Ishikawa (cell line): ENCODE measurements around the gene CYP2J2.

Experiments
- CEBPB ChIP-seq: IDR thresholded peaks from 2 replicates; pipeline ENCODE4 v1.6.1; 2012
- YY1 ChIP-seq: IDR thresholded peaks from 2 replicates; pipeline ENCODE4 v1.6.1; 2012; ENCODE audit warnings: low read depth
- TF ChIP-seq, protein P1 (sequence below): IDR thresholded peaks from 2 replicates; pipeline ENCODE4 v1.6.1; 2012; ENCODE audit warnings: low read depth, mild to moderate bottlenecking
- TF ChIP-seq, protein P2 (sequence below): IDR thresholded peaks from 2 replicates; pipeline ENCODE4 v1.6.1; 2012

DNA sequence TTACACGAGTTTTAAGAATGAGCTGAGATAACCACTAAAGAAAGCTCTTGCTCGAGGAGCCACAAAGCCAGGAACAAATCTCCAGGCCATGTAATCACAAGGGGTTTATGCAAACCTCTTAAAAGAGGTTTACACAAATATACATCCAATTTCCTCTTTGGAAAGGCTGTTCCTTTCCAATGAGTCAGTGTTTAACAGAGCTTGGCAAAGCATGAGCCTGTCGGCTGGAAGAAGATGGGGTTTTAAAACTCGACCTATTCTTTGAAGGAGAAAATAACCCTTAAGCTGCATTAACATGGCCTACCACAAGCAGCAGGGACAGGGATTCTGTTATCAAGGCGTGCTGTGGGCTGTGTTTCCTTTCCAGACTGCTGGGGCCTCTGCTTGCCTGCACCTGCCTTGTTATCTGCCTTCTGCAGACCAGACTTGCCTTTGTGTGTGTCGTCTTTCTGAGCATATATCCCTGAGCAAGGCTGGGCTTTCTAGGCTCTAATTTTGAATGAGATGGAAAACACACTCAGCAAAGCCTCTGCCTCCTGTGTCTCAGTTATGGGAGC lies 40.6 kb upstream of the CYP2J2 start:
- TF ChIP-seq, protein P1, sequence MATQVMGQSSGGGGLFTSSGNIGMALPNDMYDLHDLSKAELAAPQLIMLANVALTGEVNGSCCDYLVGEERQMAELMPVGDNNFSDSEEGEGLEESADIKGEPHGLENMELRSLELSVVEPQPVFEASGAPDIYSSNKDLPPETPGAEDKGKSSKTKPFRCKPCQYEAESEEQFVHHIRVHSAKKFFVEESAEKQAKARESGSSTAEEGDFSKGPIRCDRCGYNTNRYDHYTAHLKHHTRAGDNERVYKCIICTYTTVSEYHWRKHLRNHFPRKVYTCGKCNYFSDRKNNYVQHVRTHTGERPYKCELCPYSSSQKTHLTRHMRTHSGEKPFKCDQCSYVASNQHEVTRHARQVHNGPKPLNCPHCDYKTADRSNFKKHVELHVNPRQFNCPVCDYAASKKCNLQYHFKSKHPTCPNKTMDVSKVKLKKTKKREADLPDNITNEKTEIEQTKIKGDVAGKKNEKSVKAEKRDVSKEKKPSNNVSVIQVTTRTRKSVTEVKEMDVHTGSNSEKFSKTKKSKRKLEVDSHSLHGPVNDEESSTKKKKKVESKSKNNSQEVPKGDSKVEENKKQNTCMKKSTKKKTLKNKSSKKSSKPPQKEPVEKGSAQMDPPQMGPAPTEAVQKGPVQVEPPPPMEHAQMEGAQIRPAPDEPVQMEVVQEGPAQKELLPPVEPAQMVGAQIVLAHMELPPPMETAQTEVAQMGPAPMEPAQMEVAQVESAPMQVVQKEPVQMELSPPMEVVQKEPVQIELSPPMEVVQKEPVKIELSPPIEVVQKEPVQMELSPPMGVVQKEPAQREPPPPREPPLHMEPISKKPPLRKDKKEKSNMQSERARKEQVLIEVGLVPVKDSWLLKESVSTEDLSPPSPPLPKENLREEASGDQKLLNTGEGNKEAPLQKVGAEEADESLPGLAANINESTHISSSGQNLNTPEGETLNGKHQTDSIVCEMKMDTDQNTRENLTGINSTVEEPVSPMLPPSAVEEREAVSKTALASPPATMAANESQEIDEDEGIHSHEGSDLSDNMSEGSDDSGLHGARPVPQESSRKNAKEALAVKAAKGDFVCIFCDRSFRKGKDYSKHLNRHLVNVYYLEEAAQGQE = no peak
- TF ChIP-seq, protein P2, sequence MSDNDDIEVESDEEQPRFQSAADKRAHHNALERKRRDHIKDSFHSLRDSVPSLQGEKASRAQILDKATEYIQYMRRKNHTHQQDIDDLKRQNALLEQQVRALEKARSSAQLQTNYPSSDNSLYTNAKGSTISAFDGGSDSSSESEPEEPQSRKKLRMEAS = no peak
- no peak for TF ChIP-seq YY1
- TF ChIP-seq CEBPB = no peak
